Muscle of back (tissue), 11 donors: ENCODE data around the gene CNTN4. TPM values are rescaled to one million over a fixed set of nuclear protein-coding genes. Genes with fewer than 3 reads are reported as not detected.
A peak's percentile ranks its signal among the peaks of the same experiment; 100 is the strongest.
"Not testable (repeated sequence)": the region's sequence is repeated elsewhere in the genome, so short reads cannot be mapped to it uniquely, and the experiment has no call there.

Experiments used
- DNase-seq, 3 donors: peaks; one replicate each; pipeline versions ENCODE4 v3.0.0 to v3.0.0-alpha.2; 2013
- polyA plus RNA-seq, 10 donors: library from polyadenylated mRNA; unstranded; fragments of 120-200 nt; gene quantifications; one replicate each; pipeline ENCODE4 v1.2.1, GENCODE V29; 2013; ENCODE audit not compliant: insufficient read length in 10 of 10

Gene CNTN4
- polyA plus RNA-seq, 10 donors: 6.1 to 17.4 (median 9.0) TPM

DNA sequence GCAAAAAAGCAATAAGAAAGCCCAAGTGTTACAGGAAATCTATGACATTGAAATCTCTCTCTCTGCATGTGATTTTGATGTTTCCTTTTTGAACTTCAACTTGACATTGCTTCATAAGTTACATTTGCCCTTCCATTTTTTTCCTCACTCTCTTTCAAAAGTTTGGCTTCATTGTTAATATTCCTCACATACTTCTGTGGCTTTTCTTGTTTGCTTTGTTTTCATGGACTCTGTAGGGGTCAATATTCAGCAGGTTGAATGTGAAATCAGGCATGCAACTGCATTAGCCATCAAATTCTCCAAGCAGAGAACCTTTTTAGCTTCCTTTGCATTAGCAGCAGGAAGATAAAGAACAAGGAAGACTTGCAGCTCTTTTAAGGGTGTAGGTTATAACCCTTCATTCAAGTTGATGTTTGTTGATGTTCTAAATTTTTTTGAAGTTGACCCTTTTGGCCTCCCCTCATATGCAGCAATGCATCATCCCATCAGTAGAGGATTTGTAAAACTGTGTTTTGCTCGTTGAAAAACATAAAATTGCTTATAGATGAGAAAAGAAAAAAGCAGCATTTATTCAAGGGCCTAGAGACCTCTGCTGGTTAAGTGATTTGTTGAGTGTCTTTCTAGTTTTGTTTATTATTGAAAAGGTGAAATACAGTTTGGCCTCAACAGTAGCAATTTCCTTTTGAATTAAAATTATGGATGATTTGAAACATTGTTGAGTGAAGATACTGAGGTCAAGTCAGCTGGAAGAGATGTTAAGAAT, 800.1 kb downstream of the CNTN4 start:
- no peak for DNase-seq

DNA sequence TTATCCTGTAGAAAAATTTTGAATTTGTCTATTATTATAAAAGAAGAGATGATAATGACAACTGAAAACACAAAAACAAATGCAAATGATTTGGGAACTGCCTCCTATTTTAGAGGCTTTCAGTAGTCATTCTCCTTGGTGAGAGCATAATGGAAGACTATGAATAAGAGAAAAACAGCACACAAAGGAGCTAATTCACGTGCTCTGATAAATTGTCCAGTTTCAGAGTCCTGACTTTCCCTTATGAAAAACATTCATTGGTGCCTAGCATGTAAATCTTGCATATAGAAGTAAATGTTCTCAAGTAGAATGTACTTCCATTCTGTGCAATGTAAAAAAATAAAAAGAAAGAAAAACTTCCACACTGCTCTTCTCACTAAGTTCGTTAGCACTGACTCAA, 805.4 kb downstream of the CNTN4 start:
- DNase-seq: no peak

DNA sequence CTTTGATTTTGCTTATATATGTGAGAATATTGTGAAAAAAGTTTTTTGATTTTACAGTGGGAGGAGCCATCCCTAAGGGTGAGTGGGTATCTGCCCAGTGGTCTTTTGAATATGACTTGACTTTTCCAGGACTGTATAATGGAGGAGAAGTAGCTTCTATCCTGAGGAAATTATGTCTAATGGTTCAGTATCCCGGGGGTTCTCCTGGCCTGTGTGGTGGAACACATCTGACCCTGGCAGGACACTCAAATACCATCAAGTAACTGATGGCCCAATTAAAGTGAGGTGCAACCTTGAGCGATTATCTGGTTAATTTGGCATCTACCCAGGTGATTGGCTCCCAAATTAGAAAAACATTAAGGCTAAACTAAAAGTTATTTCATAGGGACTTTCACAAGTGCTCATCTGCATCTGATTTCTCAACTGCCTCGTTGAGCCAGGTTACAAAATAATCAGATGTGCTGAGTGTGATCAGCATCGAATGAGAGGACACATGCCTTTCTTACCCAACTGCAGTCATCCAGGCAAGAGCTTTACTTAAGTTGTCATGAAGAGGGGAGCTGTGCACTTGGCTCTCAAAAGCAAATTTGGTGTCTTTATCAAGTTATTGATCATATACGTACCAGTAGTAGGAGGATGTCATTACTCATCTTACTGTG, 810.2 kb downstream of the CNTN4 start:
- no peak for DNase-seq

DNA sequence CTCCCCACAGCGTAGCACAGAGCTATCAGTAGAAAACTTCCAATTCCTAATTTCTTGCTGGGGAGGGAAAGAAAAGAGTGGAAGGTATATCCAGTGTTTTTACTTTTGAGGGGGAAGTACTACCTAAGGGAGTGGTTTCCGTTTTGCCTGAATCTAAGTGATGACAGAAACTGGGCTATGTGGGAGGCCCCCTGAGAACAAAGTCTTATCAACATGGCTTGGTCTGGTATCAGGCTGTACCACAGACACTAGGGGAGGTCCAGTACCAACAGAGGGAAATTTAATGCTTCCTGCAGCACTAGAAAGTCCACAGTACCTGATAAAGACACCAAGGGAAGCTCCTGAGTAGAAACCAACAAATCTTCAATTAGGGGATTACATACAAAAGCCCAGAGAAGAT, 812.3 kb downstream of the CNTN4 start:
- no peak for DNase-seq

DNA sequence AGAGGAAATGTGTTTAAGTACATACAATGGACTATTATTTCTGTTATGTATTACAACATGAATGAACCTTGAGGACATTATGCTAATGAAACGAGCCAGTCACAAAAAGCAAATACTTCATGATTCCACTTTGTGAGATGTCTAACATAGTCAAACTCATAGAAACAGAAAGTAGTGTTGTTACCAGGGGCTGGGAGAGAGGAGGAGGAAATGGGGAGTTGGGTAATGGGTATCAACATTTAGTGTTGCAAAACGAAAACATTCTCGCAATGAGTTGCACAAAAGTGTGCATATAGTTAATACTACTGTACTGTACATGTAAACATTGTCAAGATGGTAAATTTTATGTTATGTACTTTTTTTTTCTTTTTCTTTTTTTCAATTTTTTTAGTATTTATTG, 817.2 kb downstream of the CNTN4 start:
- no peak for DNase-seq

DNA sequence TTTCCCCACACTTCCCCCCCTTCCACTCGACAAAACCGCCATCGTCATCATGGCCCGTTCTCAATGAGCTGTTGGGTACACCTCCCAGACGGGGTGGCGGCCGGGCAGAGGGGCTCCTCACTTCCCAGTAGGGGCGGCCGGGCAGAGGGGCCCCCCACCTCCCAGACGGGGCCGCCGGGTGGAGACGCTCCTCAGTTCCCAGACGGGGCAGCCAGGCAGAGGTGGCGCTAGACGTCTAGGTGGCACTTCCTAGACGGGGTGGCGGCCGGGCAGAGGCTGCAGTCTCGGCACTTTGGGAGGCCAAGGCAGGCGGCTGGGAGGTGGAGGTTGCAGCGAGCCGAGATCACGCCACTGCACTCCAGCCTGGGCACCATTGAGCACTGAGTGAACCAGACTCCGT, 818.0 kb downstream of the CNTN4 start:
- not testable (repeated sequence) for DNase-seq

DNA sequence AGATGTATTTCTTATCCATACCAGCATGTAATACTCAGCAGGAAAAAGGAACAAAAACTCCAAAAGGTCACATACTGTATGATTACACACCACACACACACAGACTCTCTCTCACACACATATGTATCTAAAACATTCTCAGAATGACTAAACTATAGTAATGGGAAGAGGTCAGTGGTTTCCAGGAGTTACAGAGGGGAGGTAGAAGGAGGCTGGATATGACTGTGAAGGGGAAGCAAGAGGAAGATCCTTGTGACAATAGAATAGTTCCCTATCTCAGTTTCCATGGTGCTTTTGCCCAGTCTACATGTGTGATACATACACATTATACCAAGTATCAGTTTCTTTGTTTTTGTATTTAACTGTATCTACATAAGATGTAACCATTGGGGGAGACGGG, 821.4 kb downstream of the CNTN4 start:
- DNase-seq: no peak

DNA sequence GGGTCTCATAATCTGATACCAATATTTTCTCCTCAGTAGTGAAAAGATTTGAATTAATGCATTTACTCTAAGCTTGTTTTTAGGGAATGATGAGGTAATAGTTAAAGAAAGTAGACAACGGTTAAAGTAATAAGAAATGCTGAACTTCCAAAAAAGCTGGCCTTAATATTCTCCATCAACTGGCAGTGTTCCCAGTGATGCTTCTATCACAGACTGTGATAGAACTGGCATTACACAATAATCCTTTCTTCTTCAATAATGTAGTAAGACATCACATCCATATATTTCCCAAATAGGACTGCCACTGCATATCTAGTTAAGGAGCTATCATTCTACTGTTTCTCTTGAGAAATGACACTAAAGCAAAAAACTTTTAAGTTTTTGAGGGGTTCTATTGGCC, 822.8 kb downstream of the CNTN4 start:
- peak in 1 of 3 donors; percentile 40 for DNase-seq

DNA sequence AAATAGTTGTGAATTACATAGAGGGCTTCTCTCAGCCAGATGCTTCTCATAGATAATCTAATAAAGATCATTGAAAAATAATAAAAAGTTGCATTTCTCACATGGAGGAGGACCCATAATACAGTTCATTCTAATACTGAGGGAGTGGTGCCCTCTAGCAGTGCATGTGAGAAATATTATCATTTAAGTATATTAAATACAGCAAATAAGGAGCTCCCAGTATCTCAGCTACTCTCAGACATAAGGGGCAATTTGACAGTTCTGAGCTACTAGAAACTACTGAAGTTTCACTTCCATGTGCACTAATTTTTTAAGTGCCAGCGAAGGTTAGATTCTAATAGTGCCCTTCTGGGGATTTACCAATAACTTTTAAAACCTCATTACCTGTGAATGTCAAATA, 823.2 kb downstream of the CNTN4 start:
- peak in 2 of 3 donors; percentile 49 to 62 for DNase-seq

DNA sequence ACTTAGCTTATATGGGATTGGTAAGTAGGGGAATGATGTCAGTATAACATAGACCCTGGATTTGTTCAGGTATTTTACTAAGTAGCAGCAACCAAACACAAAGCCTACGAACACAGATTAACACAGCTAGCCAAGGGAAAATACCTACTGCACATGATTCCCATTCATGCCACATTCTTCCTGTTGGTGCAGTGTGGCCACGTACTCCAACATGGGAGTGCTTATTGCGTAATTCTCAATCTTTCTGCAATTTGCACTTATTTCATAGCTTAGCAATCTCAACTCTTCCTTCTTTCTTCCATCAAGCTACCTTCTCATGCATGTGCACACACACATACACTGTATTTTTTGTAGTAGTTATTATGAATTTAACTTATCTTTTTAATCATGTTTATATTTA, 824.7 kb downstream of the CNTN4 start:
- DNase-seq: no peak

DNA sequence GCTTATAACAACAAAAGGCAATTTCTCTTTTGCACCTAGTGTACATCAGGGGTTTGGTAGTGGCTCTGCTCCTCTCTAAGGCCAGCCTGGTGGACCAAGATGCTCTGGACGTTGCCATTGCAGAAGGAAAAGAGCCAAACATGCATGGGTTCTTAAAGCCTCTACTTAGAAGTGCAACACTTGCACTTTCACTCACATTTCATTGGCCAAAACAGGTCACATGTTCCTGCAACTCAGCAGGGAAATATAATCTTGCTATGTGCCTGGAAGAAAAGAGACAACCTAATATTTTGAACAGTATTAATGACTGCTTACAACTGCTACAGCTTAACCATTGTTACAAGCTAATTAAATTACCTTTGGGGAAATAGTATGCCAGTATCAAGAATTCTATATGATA, 828.6 kb downstream of the CNTN4 start:
- DNase-seq: no peak

DNA sequence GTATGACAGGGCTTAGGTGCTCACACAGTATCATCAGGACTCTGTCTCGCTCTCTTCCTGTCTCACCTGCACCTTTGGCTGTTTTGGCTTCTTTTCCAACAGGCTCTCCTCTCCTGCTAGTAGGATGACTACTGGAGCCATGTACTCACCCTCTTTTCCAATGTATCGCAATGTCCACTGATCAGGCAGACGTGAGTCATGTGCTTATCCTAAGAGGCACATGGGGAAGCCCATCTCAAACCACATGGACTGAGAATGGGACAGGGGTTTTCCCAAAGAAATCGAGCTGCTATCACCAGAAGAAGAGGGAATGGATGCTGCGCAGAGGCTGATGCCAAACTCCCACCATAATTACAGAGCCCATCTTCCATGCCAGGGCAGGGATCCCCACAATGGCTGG, 830.9 kb downstream of the CNTN4 start:
- no peak for DNase-seq

DNA sequence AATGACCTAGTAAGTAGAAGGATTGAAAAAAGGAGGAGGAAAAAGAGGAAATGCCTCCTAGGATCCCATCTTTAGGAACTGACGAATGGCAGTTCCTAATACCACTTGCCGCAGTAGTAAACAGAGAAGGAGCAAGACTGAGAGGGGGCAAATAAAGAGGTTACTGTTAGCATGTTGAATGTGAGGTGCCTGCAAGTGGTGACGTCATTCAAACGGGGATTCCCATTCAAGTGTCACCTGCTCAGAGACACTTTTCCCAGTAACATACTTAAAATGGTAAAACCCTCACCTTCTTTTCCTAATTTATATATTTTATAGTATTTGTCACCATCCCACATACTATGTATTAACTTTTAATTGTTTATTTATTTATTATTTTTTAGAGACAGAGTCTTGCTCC, 832.6 kb downstream of the CNTN4 start:
- DNase-seq: no peak

DNA sequence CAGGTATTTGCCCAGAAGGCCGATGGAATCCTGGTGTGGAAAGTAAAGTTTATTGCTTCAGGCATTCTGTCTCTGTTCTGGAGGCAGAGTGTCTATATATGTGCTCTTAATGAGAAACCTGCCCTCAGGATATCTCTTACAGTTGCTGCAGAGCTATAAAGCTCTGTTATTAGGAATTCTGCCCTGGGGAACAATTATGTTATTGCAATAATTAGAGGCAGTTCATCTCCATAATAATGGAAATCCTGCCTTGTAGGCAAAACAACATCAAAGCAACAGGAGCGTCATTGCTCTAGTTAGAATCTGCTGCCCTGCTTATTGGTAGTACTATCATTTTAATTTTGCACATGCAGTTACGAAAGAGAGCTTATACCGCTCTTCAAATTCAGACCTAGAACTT, 835.9 kb downstream of the CNTN4 start:
- DNase-seq: no peak

DNA sequence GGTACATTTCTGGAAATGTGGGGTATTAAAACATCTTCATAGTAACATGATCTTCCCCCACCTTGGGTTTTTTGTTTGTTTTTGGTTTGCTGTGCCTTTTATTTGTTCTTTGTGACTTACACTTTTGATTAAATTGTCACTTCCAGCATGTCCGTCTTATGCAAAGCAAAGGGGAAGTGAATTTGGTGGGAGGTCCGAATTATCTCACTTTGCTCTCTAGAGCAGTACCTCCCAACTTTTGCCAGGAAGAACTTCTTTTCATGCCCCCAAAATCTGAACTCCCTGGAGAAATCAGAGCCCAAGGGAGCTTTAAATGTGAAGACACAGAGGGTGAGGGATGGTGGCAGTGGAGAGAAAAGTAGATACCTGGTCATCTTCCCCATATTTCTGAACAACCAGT, 838.4 kb downstream of the CNTN4 start:
- no peak for DNase-seq

DNA sequence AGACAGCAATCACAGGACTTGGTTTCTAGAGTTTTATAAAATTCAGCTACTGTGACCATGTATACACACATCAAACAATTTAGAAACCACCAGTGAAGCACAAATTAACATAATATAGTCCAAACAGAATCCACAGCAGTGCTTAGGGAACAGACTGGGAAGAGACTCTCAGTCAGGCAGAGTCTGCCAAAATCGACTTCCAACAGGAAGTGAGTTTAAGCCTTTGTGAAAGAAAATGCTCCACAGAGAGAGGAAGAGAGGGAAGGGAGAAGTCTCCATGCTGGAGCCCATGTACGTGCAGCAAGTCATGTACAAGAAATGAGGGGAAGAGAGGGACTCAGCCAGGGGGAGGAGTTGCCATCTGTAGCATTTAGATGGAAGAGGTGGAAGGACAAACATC, 838.9 kb downstream of the CNTN4 start:
- peak; percentile 28 to 86 (median 54) for DNase-seq

DNA sequence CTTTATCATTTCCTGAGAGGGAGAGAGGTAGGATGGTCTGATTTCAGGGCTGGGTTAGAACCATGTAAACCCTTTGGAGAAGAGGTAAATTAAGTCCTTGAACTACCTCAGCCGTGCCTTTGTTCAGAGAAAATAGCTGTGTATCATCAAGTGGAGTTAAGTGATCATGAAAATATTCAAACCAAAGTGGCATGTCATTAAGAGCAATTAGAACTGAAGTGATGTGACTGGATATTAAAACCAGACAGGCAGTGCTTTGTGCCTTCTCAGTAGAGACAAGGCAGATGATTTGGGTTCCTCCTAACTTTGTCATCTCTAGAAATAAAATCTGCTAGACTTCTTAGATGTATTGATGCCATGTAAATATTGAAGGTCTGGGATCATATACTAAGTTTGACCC, 840.0 kb downstream of the CNTN4 start:
- no peak for DNase-seq

DNA sequence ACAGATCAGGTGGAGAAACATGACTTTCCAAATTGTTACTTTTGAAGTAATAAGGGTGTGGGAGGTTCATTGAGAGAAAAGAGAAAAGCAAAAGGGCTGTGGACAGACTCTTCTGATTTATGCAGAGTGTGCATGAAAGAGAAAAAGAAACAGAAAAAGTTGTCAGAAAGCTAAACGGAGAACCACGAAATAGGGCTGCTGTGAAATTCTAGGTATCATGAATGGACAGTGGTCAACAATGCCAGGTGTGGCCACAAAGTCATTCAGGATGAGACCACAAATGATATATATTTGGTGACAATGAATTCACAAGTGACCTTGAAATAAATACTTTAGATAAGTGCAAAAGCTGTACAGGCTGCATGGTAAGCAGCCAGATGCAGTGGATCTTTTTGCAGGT, 841.4 kb downstream of the CNTN4 start:
- no peak for DNase-seq

DNA sequence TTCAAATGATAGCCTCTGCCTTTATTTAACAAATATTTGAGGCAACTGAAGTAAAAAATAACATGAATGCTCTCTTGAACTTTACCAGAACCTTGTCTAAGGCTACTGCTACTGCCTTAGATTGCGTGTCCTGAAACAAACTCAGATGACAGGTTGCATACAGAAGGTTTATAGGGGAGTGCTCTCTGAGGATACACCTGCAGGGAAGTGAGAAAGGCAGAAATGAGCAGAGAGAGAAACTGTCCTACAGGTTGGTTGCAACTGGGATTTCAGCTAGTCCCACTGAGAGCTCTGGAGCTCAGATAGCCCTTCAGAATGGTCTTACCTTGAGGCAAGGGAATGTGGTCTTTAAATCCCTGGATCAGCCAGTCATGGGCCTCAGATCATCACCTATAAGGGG, 846.0 kb downstream of the CNTN4 start:
- DNase-seq: no peak

DNA sequence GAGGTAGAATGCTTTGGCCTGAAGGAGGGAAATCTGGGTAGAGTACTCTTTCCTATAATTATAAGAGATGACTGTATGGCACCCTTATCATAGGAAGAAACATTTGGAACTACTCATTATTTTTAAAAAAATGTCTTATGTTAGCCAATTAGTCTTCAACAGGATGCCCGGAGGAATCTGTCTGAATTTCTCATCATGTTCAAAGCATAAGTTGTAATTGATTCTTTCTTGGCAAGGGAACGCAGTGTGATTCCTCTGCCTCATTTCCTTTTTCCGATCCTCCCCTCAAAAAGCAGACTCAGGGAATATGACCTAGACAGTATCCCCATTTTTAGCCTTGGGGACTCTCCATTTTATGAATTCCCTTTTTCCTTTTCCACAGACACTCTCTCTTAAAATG, 846.5 kb downstream of the CNTN4 start:
- peak in 1 of 3 donors; percentile 6 for DNase-seq

DNA sequence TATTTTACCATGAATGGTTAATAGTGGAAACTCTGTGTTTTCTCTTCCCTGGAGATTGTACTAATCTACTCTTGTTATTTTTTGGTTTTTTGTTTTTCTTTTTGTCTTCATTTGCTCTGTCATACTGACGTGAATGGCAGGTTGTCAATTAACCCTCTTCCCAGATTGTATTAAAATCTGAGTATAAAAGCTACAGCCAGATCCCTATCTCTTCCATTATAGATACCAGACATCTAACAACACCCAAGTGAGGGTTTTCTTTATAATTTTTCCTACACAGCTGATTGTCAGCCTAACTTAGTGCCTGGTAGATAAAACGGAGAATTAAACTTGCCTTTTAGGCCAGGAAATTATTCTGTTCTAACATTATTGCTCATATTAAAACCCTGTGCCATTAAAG, 848.9 kb downstream of the CNTN4 start:
- no peak for DNase-seq

DNA sequence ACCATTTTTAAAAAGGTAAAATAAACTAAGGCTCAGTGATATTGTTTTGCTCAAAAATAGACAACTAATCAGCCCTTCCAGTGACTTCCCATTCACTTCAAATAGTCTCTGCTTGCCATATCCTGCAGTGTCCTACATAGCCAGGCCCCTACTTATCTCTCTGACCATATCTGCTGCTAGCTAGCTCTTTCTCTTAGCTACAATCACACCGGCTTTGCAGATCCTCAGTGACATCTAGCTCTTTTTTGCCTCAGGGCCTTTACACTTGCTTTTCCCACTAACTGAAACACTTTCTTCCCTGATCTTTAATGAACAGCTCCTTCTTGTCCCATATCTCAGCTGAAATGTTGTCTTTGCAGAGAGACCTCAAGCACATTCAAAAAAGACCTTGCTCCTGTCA, 850.2 kb downstream of the CNTN4 start:
- no peak for DNase-seq

DNA sequence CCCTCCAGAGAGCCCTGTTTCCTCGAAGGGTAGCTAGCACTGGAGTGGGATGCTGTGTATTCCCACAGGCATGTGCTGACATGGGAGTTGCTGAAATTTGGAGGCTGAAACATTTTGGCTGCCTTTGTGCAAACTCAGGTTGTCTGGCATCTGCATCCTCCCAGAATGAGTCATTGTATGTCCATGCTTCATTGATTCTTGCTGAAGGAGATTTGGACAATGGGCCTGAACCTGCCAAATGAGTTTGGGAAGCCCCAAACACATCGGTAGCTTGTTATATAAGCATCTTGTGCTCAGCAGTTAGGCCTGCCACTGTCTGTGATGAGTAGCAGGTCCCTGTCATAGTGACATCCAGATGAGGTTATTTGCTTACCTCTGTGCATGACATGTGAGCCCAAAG, 851.5 kb downstream of the CNTN4 start:
- DNase-seq: no peak

DNA sequence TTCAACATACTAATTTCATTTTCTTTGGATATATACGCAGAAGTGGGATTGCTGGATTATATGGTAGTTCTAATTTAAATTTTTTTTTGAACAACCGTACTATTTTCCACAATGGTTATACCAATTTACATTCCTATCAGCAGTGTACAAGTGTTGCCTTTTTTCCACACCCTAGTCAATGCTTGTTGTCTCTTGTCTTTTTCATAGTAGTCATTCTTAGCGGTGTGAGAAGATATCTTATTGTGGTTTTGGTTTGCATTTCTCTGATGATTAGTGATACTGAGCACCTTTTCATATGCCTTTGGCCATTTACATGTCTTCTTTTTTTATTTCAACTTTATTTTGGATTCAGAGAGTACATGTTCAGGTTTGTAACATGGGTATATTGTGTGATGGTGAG, 858.4 kb downstream of the CNTN4 start:
- no peak for DNase-seq
